Keratinocyte (primary cell): ENCODE data around the gene C4orf50.

Experiments used
- EZH2 ChIP-seq: IDR thresholded peaks from one replicate; pipeline ENCODE4 v1.6.1; 2012; ENCODE audit warnings: inconsistent platforms, mild to moderate bottlenecking, low read length, moderate library complexity
- TF ChIP-seq, protein P1 (sequence below), 3 experiments: IDR thresholded peaks in 1 of 3; conservative IDR thresholded peaks in 1 of 3; optimal IDR thresholded peaks in 1 of 3; 2 replicates in 2 of 3; 3 replicates in 1 of 3; pipeline versions ENCODE3 to v1.5.1; 2011; ENCODE audit warnings: low read length in 3 of 3, mild to moderate bottlenecking in 3 of 3, moderate library complexity in 2 of 3, control low read depth in 1 of 3, inconsistent platforms in 1 of 3; ENCODE audit not compliant: insufficient read depth in 2 of 3; ENCODE audit errors: extremely low read depth in 1 of 3

DNA sequence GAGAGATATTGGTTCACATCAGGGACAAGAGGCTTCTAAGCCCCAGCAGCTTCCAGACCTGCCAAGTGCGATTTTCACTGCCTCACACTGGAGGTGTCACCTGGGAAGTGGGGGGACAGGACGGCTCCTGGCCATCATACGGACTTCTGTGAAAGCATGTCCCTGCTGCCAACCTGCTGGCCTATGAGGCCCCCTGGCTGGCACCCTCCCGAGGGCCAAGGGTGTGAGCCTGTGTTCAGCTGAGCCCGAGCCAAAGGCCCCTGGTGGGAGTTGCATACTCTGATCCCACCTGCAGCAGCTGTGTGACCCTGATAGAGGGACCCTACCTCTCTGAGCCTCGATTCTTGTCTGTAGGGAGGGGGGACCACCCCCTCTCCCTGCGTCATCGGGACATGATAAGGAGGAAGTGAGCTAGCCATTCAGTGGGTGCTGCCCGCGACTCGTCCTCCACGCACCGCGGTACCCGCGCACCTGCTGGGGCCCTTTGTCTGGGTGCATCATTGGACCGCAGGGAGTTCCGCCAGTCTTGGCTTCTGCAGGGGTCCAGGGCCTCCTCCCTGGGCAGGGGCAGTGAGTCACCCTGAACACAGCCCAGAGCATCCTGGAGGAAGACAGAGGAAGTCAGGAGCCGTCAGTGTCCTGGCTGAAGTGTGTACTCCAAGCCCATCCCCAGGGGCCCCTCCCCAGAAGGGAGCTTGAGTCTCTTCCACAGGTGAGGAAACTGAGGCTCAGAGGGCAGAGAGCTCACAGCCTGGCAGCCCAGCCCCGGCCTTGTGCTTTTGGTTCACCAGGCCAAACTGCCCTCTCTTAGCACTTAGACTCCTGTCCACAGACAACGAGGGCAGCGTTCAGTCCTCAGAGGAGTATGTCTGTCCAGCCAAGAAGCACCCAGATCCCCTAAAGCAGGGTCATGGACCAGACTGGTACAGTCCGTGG, 24.1 kb downstream of the C4orf50 start:
- TF ChIP-seq, protein P1, sequence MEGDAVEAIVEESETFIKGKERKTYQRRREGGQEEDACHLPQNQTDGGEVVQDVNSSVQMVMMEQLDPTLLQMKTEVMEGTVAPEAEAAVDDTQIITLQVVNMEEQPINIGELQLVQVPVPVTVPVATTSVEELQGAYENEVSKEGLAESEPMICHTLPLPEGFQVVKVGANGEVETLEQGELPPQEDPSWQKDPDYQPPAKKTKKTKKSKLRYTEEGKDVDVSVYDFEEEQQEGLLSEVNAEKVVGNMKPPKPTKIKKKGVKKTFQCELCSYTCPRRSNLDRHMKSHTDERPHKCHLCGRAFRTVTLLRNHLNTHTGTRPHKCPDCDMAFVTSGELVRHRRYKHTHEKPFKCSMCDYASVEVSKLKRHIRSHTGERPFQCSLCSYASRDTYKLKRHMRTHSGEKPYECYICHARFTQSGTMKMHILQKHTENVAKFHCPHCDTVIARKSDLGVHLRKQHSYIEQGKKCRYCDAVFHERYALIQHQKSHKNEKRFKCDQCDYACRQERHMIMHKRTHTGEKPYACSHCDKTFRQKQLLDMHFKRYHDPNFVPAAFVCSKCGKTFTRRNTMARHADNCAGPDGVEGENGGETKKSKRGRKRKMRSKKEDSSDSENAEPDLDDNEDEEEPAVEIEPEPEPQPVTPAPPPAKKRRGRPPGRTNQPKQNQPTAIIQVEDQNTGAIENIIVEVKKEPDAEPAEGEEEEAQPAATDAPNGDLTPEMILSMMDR (optimal IDR thresholded peaks at IDR 0.05 in 1 of 3, IDR thresholded peaks at IDR 0.05 in 1 of 3, conservative IDR thresholded peaks at IDR 0.05 in 1 of 3; ENCODE audit: extremely low read depth in 1 of 3, insufficient read depth in 2 of 3, low read length in 3 of 3): no peak
- TF ChIP-seq EZH2: no peak
